Thyroid gland (tissue), 4 donors: ENCODE measurements around the gene UPK2. TPM values are rescaled to one million over a fixed set of nuclear protein-coding genes. Genes with fewer than 3 reads are reported as not detected.
"Not testable (repeated sequence)": the region's sequence is repeated elsewhere in the genome, so short reads cannot be mapped to it uniquely, and the experiment has no call there.

Source experiments
- DNase-seq, 2 donors: peaks; one replicate each; pipeline ENCODE4 v3.0.0-alpha.2; 2019
- H3K27ac ChIP-seq, 3 donors: fragments of 200-600 bp; sonication (generic); 1 replicate in 2 of 3; 2 replicates in 1 of 3; pipeline ENCODE4 v1.5.1; 2016 to 2019; ENCODE audit warnings: mild to moderate bottlenecking in 1 of 3, moderate library complexity in 1 of 3
- H3K27me3 ChIP-seq: fragments of 200-600 bp; sonication (generic); one replicate; pipeline ENCODE4 v1.5.1; 2019
- H3K36me3 ChIP-seq, 2 donors: fragments of 200-600 bp; sonication (generic); one replicate each; pipeline ENCODE4 v1.5.1; 2016 to 2019
- H3K4me1 ChIP-seq, 2 donors: fragments of 200-600 bp; sonication (generic); one replicate each; pipeline ENCODE4 v1.5.1; 2017 to 2019
- H3K4me3 ChIP-seq, 3 donors: fragments of 200-600 bp; sonication (generic); replicated peaks in 1 of 3; 1 replicate in 2 of 3; 2 replicates in 1 of 3; pipeline ENCODE4 v1.5.1; 2016; ENCODE audit warnings: mild to moderate bottlenecking in 1 of 3
- H3K9me3 ChIP-seq: fragments of 200-600 bp; sonication (generic); one replicate; pipeline ENCODE4 v1.5.1; 2017
- CTCF ChIP-seq, 6 experiments: fragments of 200-600 bp in 3 of 6; fragments of 450-650 bp in 3 of 6; sonication (generic) in 3 of 6; IDR thresholded peaks; one replicate each; pipeline ENCODE4 v1.5.1; 2016 to 2019; ENCODE audit warnings: antibody characterized with exemption in 6 of 6, mild to moderate bottlenecking in 2 of 6, inconsistent platforms in 1 of 6, moderate library complexity in 1 of 6
- POLR2A ChIP-seq, 2 donors: fragments of 450-650 bp; IDR thresholded peaks; one replicate each; pipeline ENCODE4 v1.6.1; 2017; ENCODE audit warnings: antibody characterized with exemption in 2 of 2, mild to moderate bottlenecking in 2 of 2, moderate library complexity in 1 of 2
- WGBS, 2 donors: methylation state at CpG; one replicate each; pipeline ENCODE4 v1.1.5; 2017; 5-methylcytosine and 5-hydroxymethylcytosine counted together
- intact Hi-C: fragments of 100-400 bp; cut with DNase I; formaldehyde crosslinking; loops from one replicate; pipeline ENCODE4 v1.15.1; 2023
- total RNA-seq, 4 donors: library from RNA; depleted of rRNA; stranded (reverse); fragments of >200 nt; gene quantifications; one replicate each; pipeline ENCODE4 v1.2.3, GENCODE V29; 2016

UPK2 gene
- total RNA-seq, 4 donors from 2014 or later: not detected

- Histone ChIP-seq H3K9me3 (no peaks in the 10 kb centered on the region), H3K36me3 (no peaks in the 10 kb centered on the region), H3K27me3 (no peaks in the 10 kb centered on the region), H3K4me1 (no peaks in the 10 kb centered on the region), H3K4me3 (no peak overlapping the region), H3K27ac (no peak overlapping the region)
- no peak for DNase-seq
- 35 to 37% methylated on average over 2 of the region's 2 CpGs for WGBS, 2 donors
- intact Hi-C loops: no loop called here
- TF ChIP-seq POLR2A (IDR thresholded peaks at IDR 0.05): no peak
- TF ChIP-seq CTCF (IDR thresholded peaks at IDR 0.05): no peak
Observed at GRCh38 chr11:118947091-118947490, 9.0 kb upstream of the UPK2 start.

GRCh38 chr11:118948000-118948399 lies 8.1 kb upstream of the UPK2 start:
- intact Hi-C loops: no loop called here
- H3K27me3 ChIP-seq: no peaks in the 10 kb centered on the region
- H3K9me3 ChIP-seq: no peaks in the 10 kb centered on the region
- WGBS, 2 donors: 75 to 83% methylated on average over 3 of the region's 3 CpGs
- TF ChIP-seq POLR2A (IDR thresholded peaks at IDR 0.05) (no peak), CTCF (IDR thresholded peaks at IDR 0.05) (no peak)
- no peak overlapping the region for H3K4me3 ChIP-seq
- no peaks in the 10 kb centered on the region for H3K36me3 ChIP-seq
- H3K4me1 ChIP-seq: no peaks in the 10 kb centered on the region
- DNase-seq: no peak
- H3K27ac ChIP-seq: no peak overlapping the region

GRCh38 chr11:118953265-118953664 lies 2.8 kb upstream of the UPK2 start:
- DNase-seq: no peak
- H3K4me3 ChIP-seq: no peak overlapping the region
- H3K4me1 ChIP-seq: no peaks in the 10 kb centered on the region
- TF ChIP-seq POLR2A (IDR thresholded peaks at IDR 0.05): no peak
- H3K9me3 ChIP-seq: no peaks in the 10 kb centered on the region
- no peak overlapping the region for H3K27ac ChIP-seq
- intact Hi-C loops: no loop called here
- no peaks in the 10 kb centered on the region for H3K36me3 ChIP-seq
- H3K27me3 ChIP-seq: no peaks in the 10 kb centered on the region
- 35 to 44% methylated on average over 5 to 6 of the region's 6 CpGs for WGBS, 2 donors

GRCh38 chr11:118953976-118954375 lies 2.1 kb upstream of the UPK2 start:
- H3K27ac ChIP-seq, H3K4me3 ChIP-seq, H3K9me3 ChIP-seq, DNase-seq, H3K27me3 ChIP-seq, H3K4me1 ChIP-seq, H3K36me3 ChIP-seq: not testable (repeated sequence)
- intact Hi-C loops: loop anchor here (2.0 kb wide), 1 partner anchor 47 kb away; no protein-coding TSS in a partner anchor
- WGBS, 2 donors: 61 to 71% methylated on average over 5 to 6 of the region's 6 CpGs

GRCh38 chr11:118956847-118957469 lies 860 bp downstream of the UPK2 start:
- DNase-seq: no peak
- no peaks in the 10 kb centered on the region for H3K36me3 ChIP-seq
- TF ChIP-seq CTCF (IDR thresholded peaks at IDR 0.05): no peak
- TF ChIP-seq POLR2A (IDR thresholded peaks at IDR 0.05): no peak
- H3K4me3 ChIP-seq: no peak overlapping the region
- H3K27me3 ChIP-seq: no peaks in the 10 kb centered on the region
- H3K4me1 ChIP-seq: no peaks in the 10 kb centered on the region
- no peak overlapping the region for H3K27ac ChIP-seq
- WGBS, 2 donors: 46 to 53% methylated on average over 14 of the region's 14 CpGs
- intact Hi-C loops: loop anchor here (5.0 kb wide), 1 partner anchor 270 kb away; no protein-coding TSS in a partner anchor
- H3K9me3 ChIP-seq: no peaks in the 10 kb centered on the region

- intact Hi-C loops: loop anchor here (5.0 kb wide), 1 partner anchor 270 kb away; no protein-coding TSS in a partner anchor
- TF ChIP-seq CTCF (IDR thresholded peaks at IDR 0.05): no peak
- TF ChIP-seq POLR2A (IDR thresholded peaks at IDR 0.05): no peak
- Histone ChIP-seq H3K4me1 (no peaks in the 10 kb centered on the region), H3K4me3 (no peak overlapping the region), H3K27me3 (no peaks in the 10 kb centered on the region), H3K36me3 (no peaks in the 10 kb centered on the region), H3K27ac (no peak overlapping the region), H3K9me3 (no peaks in the 10 kb centered on the region)
- 86 to 89% methylated on average over 11 of the region's 11 CpGs for WGBS, 2 donors
- no peak for DNase-seq
Observed at GRCh38 chr11:118957549-118957948, 1.5 kb downstream of the UPK2 start.
